ENCODE data around the gene NMNAT2. TPM values are rescaled to one million over a fixed set of nuclear protein-coding genes. Genes with fewer than 3 reads are reported as not detected.

NMNAT2 gene
- total and polyA plus RNA-seq, 2 of the 4 experiments (the other 2 are of a cell fraction), result 0.36 to 2.4 TPM

DNA sequence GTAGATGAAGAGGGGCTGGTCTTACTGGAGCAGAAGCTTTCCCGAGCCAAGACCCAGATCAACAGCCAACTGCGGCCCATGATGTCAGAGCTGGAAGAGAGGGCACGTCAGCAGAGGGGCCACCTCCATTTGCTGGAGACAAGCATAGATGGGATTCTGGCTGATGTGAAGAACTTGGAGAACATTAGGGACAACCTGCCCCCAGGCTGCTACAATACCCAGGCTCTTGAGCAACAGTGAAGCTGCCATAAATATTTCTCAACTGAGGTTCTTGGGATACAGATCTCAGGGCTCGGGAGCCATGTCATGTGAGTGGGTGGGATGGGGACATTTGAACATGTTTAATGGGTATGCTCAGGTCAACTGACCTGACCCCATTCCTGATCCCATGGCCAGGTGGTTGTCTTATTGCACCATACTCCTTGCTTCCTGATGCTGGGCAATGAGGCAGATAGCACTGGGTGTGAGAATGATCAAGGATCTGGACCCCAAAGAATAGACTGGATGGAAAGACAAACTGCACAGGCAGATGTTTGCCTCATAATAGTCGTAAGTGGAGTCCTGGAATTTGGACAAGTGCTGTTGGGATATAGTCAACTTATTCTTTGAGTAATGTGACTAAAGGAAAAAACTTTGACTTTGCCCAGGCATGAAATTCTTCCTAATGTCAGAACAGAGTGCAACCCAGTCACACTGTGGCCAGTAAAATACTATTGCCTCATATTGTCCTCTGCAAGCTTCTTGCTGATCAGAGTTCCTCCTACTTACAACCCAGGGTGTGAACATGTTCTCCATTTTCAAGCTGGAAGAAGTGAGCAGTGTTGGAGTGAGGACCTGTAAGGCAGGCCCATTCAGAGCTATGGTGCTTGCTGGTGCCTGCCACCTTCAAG is 174.8 kb downstream of the NMNAT2 start:
- Histone ChIP-seq H3K4me1 (ENCODE audit: control insufficient read depth, insufficient read depth, low read length) (no peaks in the 10 kb centered on the region; the same call in 1 of the 2 replicates), H3K27ac (ENCODE audit: insufficient read depth, low read length) (no peak overlapping the region), H2AFZ (replicated peaks; ENCODE audit: low read length, poor library complexity) (no peak overlapping the region), H2BK120ac (ENCODE audit: low read depth, low read length) (no peak overlapping the region; the same call in 1 of the 2 replicates), H3K23ac (ENCODE audit: low read depth, low read length) (no peak overlapping the region), H3K14ac (replicated peaks; ENCODE audit: low read depth, low read length) (0 out of 2 replicates have a peak overlapping the region, but pooled peaks have one; percentile 26), H3K4ac (ENCODE audit: low read depth, low read length) (no peak overlapping the region), H2BK5ac (ENCODE audit: low read depth, low read length, poor library complexity, severe bottlenecking) (no peak overlapping the region), H2BK20ac (ENCODE audit: low read depth, low read length) (peak overlapping the region; percentile 13; the same call in 1 of the 2 replicates), H3K9me3 (ENCODE audit: control insufficient read depth, insufficient read depth, low read length) (no peaks in the 10 kb centered on the region), H3K79me1 (ENCODE audit: low read depth in 1 of 2, low read length in 2 of 2) (no peaks in the 10 kb centered on the region), H3K56ac (ENCODE audit: extremely low read depth, insufficient read depth, low read length) (no peak overlapping the region), H2AK9ac (replicated peaks; ENCODE audit: low read depth, low read length, poor library complexity) (no peak overlapping the region), H3K4me2 (ENCODE audit: low read depth, low read length) (no peak overlapping the region), H2BK15ac (ENCODE audit: low read depth, low read length) (peak overlapping the region; percentile 43; the same call in 1 of the 3 replicates), H3K9ac (ENCODE audit: low read depth, low read length) (no peak overlapping the region), H4K20me1 (ENCODE audit: insufficient read depth, low read length) (no peaks in the 10 kb centered on the region), H2AK5ac (ENCODE audit: low read depth, low read length) (peak overlapping the region; percentile 56), H3K18ac (ENCODE audit: low read depth, low read length) (no peak overlapping the region), H4K8ac (ENCODE audit: low read depth in 2 of 2, low read length in 2 of 2) (no peak overlapping the region), H3K4me3 (ENCODE audit: insufficient read depth, low read depth, low read length) (no peak overlapping the region), H4K91ac (ENCODE audit: insufficient read depth, low read depth, low read length) (peak overlapping the region; percentile 1; the same call in 1 of the 2 replicates), H3K9me1 (ENCODE audit: insufficient read depth, low read length) (no peaks in the 10 kb centered on the region; the same call in 1 of the 2 replicates), H4K5ac (ENCODE audit: low read depth, low read length) (no peak overlapping the region), H3K36me3 (ENCODE audit: control insufficient read depth, insufficient read depth, low read length) (no peaks in the 10 kb centered on the region), H3K27me3 (ENCODE audit: control insufficient read depth, insufficient read depth, low read length) (no peaks in the 10 kb centered on the region)
- DNase-seq (no peak), ATAC-seq (ENCODE audit: low read depth) (no peak)
- CTCF ChIA-PET, result interaction anchor here (0.6 to 2.3 kb wide), 2 partner anchors 9 to 72 kb away, joined by 5 to 7 read pairs; no protein-coding TSS in a partner anchor
- in situ Hi-C loops (cut with MboI; ENCODE audit: low sequenced_read_pairs) (loop anchor here (25.0 kb wide), 1 partner anchor 281 kb away; the partner anchor contains the start of gene SHCBP1L), intact Hi-C loops (cut with micrococcal nuclease) (no loop called here), dilution Hi-C loops (cut with HindIII; ENCODE audit: low sequenced_read_pairs, unreplicated experiment) (no loop called here)
- POLR2A ChIA-PET (ENCODE audit: unreplicated experiment), result interaction anchor here (0.7 kb wide), 1 partner anchor 279 kb away, joined by 8 read pairs; no protein-coding TSS in a partner anchor
- TF ChIP-seq FOS (IDR thresholded peaks at IDR 0.05; ENCODE audit: low read depth, low read length) (no peak), SMC3 (IDR thresholded peaks at IDR 0.05; ENCODE audit: low read depth, low read length) (no peak), RCOR1 (IDR thresholded peaks at IDR 0.05; ENCODE audit: insufficient replicate concordance, low read length) (no peak), RAD21 (IDR thresholded peaks at IDR 0.05; ENCODE audit: low read length) (no peak), RFX5 (IDR thresholded peaks at IDR 0.05; ENCODE audit: low read depth, low read length) (no peak), USF2 (IDR thresholded peaks at IDR 0.05; ENCODE audit: low read depth, low read length) (no peak), CHD1 (IDR thresholded peaks at IDR 0.05; ENCODE audit: low read depth, low read length) (no peak)
- WGBS, 2 experiments (ENCODE audit: extremely low coverage in 2 of 2, insufficient read length in 1 of 2), result 100% methylated on average over 2 of the region's 5 CpGs; no CpG with 5 or more reads in 1 of the 2 experiments
- no TSS peak for BruUV-seq (replicated peaks)

All from IMR-90 (cell line).